ENCODE data around the gene FAM83B.
"Not testable (repeated sequence)": the region's sequence is repeated elsewhere in the genome, so short reads cannot be mapped to it uniquely, and the experiment has no call there.

FAM83B gene

GRCh38 chr6:54846243-54846856, at the start of gene FAM83B:
TSS of gene FAM83B (plus strand) at chr6:54846771. CDS start at chr6:54870247, 23,476 bp downstream.
- DNase-seq (ENCODE audit: low spot score): no peak

DNA sequence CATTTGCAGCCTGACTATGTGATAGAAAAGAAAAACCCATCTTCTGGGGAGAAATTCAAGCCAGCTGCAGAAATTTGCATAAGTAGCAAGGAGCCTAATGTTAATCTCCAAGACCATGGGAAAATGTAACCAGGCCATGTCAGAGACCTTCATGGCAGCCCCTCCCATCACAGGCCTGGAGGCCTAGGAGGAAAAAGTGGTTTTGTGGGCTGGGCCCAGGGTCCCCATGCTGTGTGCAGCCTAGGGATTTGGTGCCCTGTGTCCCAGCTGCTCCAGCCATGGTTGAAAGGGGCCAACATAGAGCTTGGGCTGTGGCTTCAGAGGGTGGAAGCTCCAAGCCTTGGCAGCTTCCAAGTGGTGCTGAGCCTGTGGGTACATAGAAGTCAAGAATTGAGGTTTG, 49.7 kb upstream of the FAM83B start:
- not testable (repeated sequence) for DNase-seq (ENCODE audit: low spot score)

- DNase-seq (ENCODE audit: low spot score): no peak
Observed at GRCh38 chr6:54800050-54800600, 46.4 kb upstream of the FAM83B start.

DNA sequence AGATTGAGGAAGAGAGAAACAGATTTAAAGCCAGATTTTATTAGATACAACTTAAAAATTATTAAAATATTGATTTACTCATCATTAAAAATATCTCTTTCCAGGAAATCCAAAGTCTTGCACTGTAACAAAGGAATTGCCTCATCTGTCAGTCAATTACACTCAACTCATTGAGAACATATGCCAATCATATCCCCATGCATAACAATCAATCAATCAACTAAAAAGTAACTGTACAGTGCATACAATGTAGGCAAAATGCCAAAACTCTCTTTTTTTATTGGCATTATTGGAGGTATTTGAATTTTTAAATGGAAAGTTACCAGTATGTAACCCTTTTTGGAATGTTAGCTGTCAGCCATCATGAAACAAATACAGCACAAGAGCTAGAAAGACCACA, 45.3 kb upstream of the FAM83B start:
- DNase-seq (ENCODE audit: low spot score): no peak

DNA sequence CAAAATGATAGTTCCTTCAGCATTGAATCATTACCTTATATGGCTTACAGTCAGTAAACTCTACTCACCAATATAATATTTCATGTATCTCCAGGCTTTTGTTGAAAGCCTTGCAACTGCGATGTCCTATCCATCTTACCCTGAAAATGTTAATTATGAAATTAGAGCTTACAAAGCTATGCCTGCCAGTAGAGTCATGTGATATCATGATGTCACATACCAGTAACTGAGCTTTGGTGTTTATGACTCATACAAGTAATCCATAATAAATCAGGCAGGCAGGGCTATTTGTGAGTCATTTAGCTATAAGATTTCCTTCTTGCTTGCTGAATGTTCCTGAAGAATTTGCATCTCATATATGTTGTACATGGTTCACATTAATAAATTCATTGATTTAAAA, 44.9 kb upstream of the FAM83B start:
- no peak for DNase-seq (ENCODE audit: low spot score)

- no peak for DNase-seq (ENCODE audit: low spot score)
Observed at GRCh38 chr6:54802775-54803634, 43.6 kb upstream of the FAM83B start.

GRCh38 chr6:54805077-54805476, 41.5 kb upstream of the FAM83B start:
- DNase-seq (ENCODE audit: low spot score): no peak

GRCh38 chr6:54810147-54810546, 36.4 kb upstream of the FAM83B start:
- DNase-seq (ENCODE audit: low spot score): no peak

DNA sequence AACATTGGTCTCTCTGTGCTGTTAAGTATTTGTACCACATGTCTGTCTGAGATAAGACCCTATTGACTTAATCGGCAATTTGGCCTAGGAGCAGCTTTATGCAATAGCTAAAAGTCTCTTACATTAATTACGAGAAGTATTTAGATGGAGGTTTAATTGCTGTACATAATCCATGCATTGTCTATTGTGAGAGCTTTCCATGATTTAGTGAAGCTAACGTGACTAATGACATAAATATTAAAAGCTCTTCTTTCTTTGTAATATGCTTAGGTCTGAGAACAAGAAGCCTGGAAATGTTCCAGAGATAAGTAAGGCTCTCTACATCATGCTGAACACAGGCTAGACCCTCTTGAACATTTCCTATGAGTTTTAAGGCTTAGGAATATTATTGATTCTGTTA, 32.7 kb upstream of the FAM83B start:
- DNase-seq (ENCODE audit: low spot score): no peak

DNA sequence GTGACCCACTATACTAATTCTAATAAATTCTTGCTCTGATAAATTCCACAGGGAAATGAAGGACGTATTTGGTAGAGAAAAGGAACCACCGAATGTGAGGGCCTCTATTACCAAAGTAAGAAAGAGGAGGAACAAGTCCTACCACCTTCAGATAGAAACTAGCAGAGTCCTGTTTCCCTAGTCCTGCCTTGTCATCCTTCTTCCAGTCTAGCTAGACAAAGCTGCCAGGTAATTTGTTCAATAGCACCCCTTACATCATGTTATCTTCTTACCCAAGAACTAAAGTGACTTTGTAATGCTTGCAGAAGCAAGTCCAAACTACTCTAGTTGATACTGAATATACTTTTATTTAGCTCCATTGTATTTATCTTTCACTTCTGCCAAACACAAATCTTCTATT, 29.3 kb upstream of the FAM83B start:
- DNase-seq (ENCODE audit: low spot score): no peak

GRCh38 chr6:54817834-54818233, 28.7 kb upstream of the FAM83B start:
- DNase-seq (ENCODE audit: low spot score): no peak

DNA sequence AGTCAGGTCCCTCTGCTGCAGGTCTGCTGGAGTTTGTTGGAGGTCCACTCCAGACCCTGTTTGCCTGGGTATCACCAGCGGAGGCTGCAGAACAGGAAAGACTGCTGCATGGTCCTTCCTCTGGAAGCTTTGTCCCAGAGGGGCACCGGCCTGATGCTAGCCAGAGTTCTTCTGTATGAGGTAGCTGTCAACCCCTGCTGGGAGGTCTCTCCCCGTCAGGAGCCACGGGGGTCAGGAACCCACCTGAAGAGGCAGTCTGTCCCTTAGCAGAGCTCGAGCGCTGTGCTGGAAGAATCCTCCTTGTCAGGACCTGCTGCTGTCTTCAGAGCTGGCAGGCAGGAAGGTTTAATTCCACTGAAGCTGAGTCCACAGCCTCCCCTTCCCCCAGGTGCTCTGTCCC, 22.3 kb upstream of the FAM83B start:
- DNase-seq (ENCODE audit: low spot score): not testable (repeated sequence)

DNA sequence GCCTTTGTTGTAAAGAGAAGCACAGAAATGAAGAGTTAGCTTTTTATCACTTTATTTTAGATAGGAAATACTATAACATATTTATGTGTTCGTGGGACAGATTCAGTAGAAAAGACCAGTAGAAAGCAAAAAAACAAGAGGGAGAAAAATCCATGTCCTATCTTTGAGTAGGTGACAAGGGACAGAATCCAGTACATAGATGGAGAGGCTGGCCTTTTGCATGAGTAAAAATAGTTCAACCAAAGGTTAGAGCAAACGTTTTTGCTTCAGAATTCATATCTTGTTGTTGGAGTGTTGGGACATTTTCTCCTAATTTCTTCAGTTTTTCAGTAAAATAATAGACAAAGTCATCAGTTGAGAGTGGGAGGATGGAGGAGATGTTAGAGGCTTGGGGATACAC, 19.6 kb upstream of the FAM83B start:
- no peak for DNase-seq (ENCODE audit: low spot score)

- DNase-seq (ENCODE audit: low spot score): no peak
Observed at GRCh38 chr6:54830216-54830615, 16.4 kb upstream of the FAM83B start.

- no peak for DNase-seq (ENCODE audit: low spot score)
Observed at GRCh38 chr6:54835176-54835575, 11.4 kb upstream of the FAM83B start.

- no peak for DNase-seq (ENCODE audit: low spot score)
Observed at GRCh38 chr6:54846857-54847674, 495 bp downstream of the FAM83B start.

- DNase-seq (ENCODE audit: low spot score): no peak
Observed at GRCh38 chr6:54847799-54848597, 1.4 kb downstream of the FAM83B start.

- DNase-seq (ENCODE audit: low spot score): no peak
Observed at GRCh38 chr6:54850114-54850513, 3.5 kb downstream of the FAM83B start.

- no peak for DNase-seq (ENCODE audit: low spot score)
Observed at GRCh38 chr6:54856129-54856528, 9.6 kb downstream of the FAM83B start.

GRCh38 chr6:54860132-54860531, 13.6 kb downstream of the FAM83B start:
- DNase-seq (ENCODE audit: low spot score): no peak

GRCh38 chr6:54860739-54861138, 14.2 kb downstream of the FAM83B start:
- DNase-seq (ENCODE audit: low spot score): no peak

Data from NAMALWA (cell line).